ENCODE results near the gene MYO1D. TPM values are rescaled to one million over a fixed set of nuclear protein-coding genes. Genes with fewer than 3 reads are reported as not detected.

Gene MYO1D
- total RNA-seq, 1 donor from 2014 or later, result 27.7 TPM

DNA sequence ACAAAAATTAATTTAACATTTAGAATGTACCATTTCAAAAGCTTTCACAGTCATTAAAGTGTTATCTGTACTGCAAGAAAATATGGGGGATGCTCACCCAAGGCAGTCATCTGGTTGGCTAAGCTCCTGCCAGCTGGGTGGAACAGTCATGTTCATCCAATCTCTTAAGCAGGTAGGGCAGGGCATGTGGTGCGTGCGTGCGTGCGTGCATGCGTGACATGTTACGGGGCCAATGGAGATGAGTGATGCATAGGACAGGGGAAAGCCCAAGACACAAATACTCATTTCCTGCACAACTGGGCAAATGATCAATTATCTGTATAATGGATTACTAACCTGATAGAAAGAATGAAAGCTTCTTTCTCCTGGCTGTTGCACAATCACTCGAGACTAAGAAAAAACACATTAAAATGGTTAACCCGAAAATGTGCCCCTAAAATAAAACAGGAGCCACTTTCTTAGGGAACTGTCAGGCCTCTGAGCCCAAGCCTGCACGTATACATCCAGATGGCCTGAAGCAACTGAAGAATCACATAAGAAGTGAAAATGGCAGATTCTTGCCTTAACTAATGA, 104.4 kb downstream of the MYO1D start:
- no peak overlapping the region for H3K27ac Mint-ChIP-seq
- no peaks in the 10 kb centered on the region for H3K27me3 Mint-ChIP-seq
- intact Hi-C loops (cut with micrococcal nuclease), result loop anchor here (5.0 kb wide), 1 partner anchor 290 kb away; no protein-coding TSS in a partner anchor
- peaks cover 5% of the 10 kb centered on the region for H3K4me1 Mint-ChIP-seq
- ATAC-seq (ENCODE audit: low read depth), result peak; percentile 78
- H3K4me3 Mint-ChIP-seq, result no peak overlapping the region
- no peak for DNase-seq
- ChIA-PET POLR2A (interaction anchor here (0.5 kb wide), 1 partner anchor 422 kb away, joined by 6 read pairs; no protein-coding TSS in a partner anchor), CTCF (interaction anchor here (0.8 kb wide), 1 partner anchor 105 kb away, joined by 3 read pairs; the partner anchor contains the start of gene MYO1D)
- H3K36me3 Mint-ChIP-seq (ENCODE audit: low read depth), result peaks cover 12% of the 10 kb centered on the region
- no peaks in the 10 kb centered on the region for H3K9me3 Mint-ChIP-seq
- TF ChIP-seq, protein P1, sequence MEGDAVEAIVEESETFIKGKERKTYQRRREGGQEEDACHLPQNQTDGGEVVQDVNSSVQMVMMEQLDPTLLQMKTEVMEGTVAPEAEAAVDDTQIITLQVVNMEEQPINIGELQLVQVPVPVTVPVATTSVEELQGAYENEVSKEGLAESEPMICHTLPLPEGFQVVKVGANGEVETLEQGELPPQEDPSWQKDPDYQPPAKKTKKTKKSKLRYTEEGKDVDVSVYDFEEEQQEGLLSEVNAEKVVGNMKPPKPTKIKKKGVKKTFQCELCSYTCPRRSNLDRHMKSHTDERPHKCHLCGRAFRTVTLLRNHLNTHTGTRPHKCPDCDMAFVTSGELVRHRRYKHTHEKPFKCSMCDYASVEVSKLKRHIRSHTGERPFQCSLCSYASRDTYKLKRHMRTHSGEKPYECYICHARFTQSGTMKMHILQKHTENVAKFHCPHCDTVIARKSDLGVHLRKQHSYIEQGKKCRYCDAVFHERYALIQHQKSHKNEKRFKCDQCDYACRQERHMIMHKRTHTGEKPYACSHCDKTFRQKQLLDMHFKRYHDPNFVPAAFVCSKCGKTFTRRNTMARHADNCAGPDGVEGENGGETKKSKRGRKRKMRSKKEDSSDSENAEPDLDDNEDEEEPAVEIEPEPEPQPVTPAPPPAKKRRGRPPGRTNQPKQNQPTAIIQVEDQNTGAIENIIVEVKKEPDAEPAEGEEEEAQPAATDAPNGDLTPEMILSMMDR (IDR thresholded peaks at IDR 0.05), result no peak

DNA sequence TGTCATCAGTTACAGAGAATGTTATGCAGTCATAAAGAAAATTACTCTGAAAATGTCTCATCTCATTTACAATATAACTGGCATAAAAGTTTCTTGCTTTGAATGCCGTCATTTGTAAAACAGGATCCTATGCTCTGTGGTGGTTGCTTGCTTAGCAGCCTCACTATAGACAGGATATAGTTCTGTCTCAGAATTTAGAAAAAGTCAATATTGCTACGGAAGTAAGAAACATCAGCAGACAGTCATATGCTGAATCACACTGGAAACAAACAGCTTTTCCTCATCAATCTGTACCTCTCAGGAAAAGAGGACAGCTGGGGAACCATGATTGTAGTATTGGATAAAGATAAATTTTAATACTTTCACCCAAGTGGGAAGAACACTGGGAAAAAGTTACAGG, 105.5 kb downstream of the MYO1D start:
- TF ChIP-seq, protein P1 (IDR thresholded peaks at IDR 0.05), result no peak
- Mint-ChIP-seq H3K4me1 (peaks cover 5% of the 10 kb centered on the region), H3K36me3 (ENCODE audit: low read depth) (peaks cover 10% of the 10 kb centered on the region), H3K27me3 (no peaks in the 10 kb centered on the region), H3K4me3 (no peak overlapping the region), H3K27ac (no peak overlapping the region), H3K9me3 (no peaks in the 10 kb centered on the region)
- intact Hi-C loops (cut with micrococcal nuclease), result loop anchor here (5.0 kb wide), 1 partner anchor 289 kb away; no protein-coding TSS in a partner anchor
- ChIA-PET POLR2A (no interaction called here), CTCF (interaction anchor here (1.3 kb wide), 1 partner anchor 106 kb away, joined by 6 read pairs; the partner anchor contains the start of gene MYO1D)
- no peak for DNase-seq
- no peak for ATAC-seq (ENCODE audit: low read depth)

DNA sequence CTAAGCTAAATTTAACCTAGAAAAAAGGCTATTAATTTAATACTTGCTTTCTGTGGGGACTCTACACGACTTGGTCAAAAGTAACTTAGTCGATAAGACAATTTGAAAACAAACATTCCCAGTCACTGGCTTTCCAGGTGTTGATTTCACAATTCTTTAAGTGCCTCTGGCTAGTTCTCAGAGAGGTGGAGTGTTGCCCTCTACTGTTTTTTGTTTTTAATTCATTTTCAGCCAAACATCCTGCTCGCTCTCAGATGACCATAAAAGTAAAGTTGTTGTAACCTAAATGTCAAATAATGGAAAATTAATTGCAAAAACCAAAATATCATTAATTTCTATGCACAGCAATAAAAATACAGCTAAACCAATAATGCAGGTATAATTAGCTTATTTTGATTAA, 107.1 kb downstream of the MYO1D start:
- intact Hi-C loops (cut with micrococcal nuclease), result loop anchor here (5.0 kb wide), 1 partner anchor 288 kb away; no protein-coding TSS in a partner anchor
- DNase-seq (no peak), ATAC-seq (ENCODE audit: low read depth) (no peak)
- POLR2A ChIA-PET, result no interaction called here
- Mint-ChIP-seq H3K4me1 (peaks cover 5% of the 10 kb centered on the region), H3K4me3 (no peak overlapping the region), H3K36me3 (ENCODE audit: low read depth) (peaks cover 10% of the 10 kb centered on the region), H3K27me3 (no peaks in the 10 kb centered on the region), H3K9me3 (no peaks in the 10 kb centered on the region), H3K27ac (no peak overlapping the region)
- CTCF ChIA-PET, result interaction anchor here (0.6 kb wide), 1 partner anchor 16 kb away, joined by 3 read pairs; no protein-coding TSS in a partner anchor
- TF ChIP-seq, protein P1 (IDR thresholded peaks at IDR 0.05), result no peak

DNA sequence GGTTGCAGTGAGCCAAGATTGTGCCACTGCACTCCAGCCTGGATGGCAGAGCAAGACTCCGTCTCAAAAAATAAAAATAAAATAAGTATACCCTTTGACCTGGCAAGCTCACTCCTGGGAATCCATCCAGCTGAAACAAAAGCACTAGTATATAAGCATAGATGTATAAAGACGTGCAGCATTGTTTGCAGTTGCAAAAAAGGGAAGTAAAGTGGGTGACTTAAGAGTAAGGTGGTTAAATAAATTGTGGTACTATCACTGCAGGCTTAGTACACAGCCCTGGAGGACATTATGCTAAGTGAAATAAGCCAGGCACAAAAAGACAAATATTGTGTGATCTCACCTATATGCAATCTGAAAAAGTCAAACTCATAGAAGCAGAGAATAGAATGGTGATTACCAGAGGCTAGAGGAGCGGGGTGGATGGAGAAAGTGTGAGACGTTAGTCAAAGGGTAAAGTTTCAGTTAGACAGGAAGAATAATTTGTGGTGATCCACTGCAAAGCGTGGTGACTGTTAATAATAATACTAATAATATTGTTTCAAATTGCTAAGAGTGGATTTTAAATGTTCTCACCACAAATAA, 113.0 kb downstream of the MYO1D start:
- H3K27ac Mint-ChIP-seq, result no peak overlapping the region

DNA sequence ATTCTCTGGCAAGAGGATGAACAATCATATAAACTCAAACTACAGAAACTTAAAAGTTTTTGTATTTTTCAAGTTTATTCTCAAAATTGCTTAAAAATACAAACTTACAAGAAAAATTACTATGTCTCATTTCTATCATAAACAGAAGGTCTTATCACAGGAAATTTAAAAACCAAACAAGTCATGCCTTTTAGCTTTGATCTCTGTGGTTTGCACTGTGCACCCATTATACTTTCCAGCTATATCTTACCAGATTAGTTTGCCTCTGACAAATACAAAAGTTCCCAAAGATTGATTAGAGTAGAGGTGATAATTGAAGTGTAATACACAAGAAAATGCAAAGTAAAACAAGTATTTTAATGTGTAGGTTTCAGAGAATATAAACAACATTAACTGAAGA, 117.4 kb downstream of the MYO1D start:
- H3K36me3 Mint-ChIP-seq (ENCODE audit: low read depth), result peaks cover 20% of the 10 kb centered on the region
- H3K4me3 Mint-ChIP-seq, result no peak overlapping the region
- ATAC-seq (ENCODE audit: low read depth), result no peak
- TF ChIP-seq, protein P1 (IDR thresholded peaks at IDR 0.05), result no peak
- intact Hi-C loops (cut with micrococcal nuclease), result no loop called here
- no peak for DNase-seq
- ChIA-PET POLR2A (interaction anchor here (0.6 kb wide), 1 partner anchor 240 kb away, joined by 9 read pairs; no protein-coding TSS in a partner anchor), CTCF (interaction anchor here (1.2 kb wide), 1 partner anchor 276 kb away, joined by 3 read pairs; no protein-coding TSS in a partner anchor)
- H3K27ac Mint-ChIP-seq, result no peak overlapping the region
- no peaks in the 10 kb centered on the region for H3K9me3 Mint-ChIP-seq
- no peaks in the 10 kb centered on the region for H3K27me3 Mint-ChIP-seq
- no peaks in the 10 kb centered on the region for H3K4me1 Mint-ChIP-seq

More for the DNA sequence above, 113.0 kb downstream of the MYO1D start:
- intact Hi-C loops (cut with micrococcal nuclease), result no loop called here
- no peak for ATAC-seq (ENCODE audit: low read depth)
- ChIA-PET CTCF (no interaction called here), POLR2A (no interaction called here)
- peaks cover 22% of the 10 kb centered on the region for H3K36me3 Mint-ChIP-seq (ENCODE audit: low read depth)
- no peak overlapping the region for H3K4me3 Mint-ChIP-seq
- H3K9me3 Mint-ChIP-seq, result no peaks in the 10 kb centered on the region
- H3K27me3 Mint-ChIP-seq, result no peaks in the 10 kb centered on the region
- TF ChIP-seq, protein P1 (IDR thresholded peaks at IDR 0.05), result no peak
- no peak for DNase-seq
- H3K4me1 Mint-ChIP-seq, result no peaks in the 10 kb centered on the region

All from activated B cell treated with CpG ODN at 0.5 μM for 24 hours (primary cell).